ENCODE data around the gene FAM171A1. TPM values are rescaled to one million over a fixed set of nuclear protein-coding genes. Genes with fewer than 3 reads are reported as not detected.

The FAM171A1 gene
- total and polyA plus RNA-seq, 2 donors (not counting 1 experiment from before 2014, with no cell fraction given): 0.09 TPM; not detected in 1

DNA sequence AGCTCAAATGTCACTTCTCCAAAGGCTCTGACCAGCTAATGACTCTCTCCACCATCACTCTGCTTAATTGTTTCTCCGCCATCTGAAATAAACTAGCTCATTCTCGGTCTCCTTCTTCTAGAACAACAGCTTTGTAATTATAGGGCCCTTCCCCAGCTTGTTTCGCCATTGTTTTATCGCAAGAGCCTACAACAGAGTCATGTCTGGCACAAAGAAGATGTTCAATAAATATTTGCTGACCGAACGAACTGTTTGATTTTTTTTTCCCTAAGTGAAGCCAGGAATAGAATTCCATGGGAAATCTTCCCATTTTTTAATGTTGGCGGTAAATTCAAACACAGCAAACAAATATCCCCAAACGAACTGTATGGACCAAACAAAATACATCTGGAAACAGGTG, 138.8 kb downstream of the FAM171A1 start:
- intact Hi-C loops (cut with micrococcal nuclease): no loop called here

DNA sequence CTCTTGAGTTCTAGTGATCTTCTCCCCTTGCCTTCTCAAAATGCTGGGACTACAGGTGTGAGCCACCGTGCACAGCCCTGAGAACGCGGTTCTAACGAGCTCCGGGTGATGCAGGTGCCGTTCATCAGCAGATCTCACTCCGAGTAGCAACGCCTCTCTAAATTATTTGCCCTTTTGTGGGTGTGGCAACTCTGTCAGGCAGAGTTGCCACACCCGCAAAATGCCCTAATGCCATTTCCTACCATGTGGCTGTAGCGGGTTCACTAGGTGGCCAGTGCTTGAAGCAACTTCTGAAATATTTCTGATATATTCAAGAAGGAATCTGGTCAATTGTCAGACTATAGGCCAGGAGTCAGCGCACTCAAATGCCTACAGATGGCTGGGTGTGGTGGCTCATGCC, 139.7 kb downstream of the FAM171A1 start:
- 96% methylated on average over 9 of the region's 11 CpGs for WGBS (ENCODE audit: insufficient coverage)
- no peaks in the 10 kb centered on the region for H3K79me2 ChIP-seq (ENCODE audit: control insufficient read depth, insufficient read depth, low read length)
- no peaks in the 10 kb centered on the region for H3K4me1 ChIP-seq (ENCODE audit: control insufficient read depth in 2 of 2, insufficient read depth in 2 of 2, low read length in 2 of 2)
- intact Hi-C loops (cut with micrococcal nuclease): no loop called here
- H4K20me1 ChIP-seq (ENCODE audit: control insufficient read depth, insufficient read depth, low read length, poor library complexity, severe bottlenecking): no peaks in the 10 kb centered on the region
- H3K27ac ChIP-seq (ENCODE audit: low read length in 2 of 2): no peak overlapping the region
- no peak overlapping the region for H3K4me2 ChIP-seq (replicated peaks; ENCODE audit: low read depth, low read length, poor library complexity, severe bottlenecking)
- Mint-ChIP-seq H3K4me1 (no peaks in the 10 kb centered on the region), H3K27ac (no peak overlapping the region), H3K9me3 (ENCODE audit: insufficient read depth) (no peaks in the 10 kb centered on the region), H3K27me3 (peaks cover 31% of the 10 kb centered on the region), H3K4me3 (no peak overlapping the region)
- H3K9me3 ChIP-seq (ENCODE audit: control extremely low read depth in 1 of 3, control insufficient read depth in 2 of 3, insufficient read depth in 1 of 3, low read length in 2 of 3): peaks cover 0 to 1% (median 0%) of the 10 kb centered on the region in 3 donors
- no peak for TF ChIP-seq EZH2 (IDR thresholded peaks at IDR 0.05; ENCODE audit: borderline replicate concordance, insufficient read depth, low read depth, low read length, poor library complexity, severe bottlenecking)
- H2AFZ ChIP-seq (ENCODE audit: insufficient read depth, low read depth, low read length, poor library complexity, severe bottlenecking): no peak overlapping the region
- peaks cover 0 to 2% (median 0%) of the 10 kb centered on the region in 4 experiments for H3K27me3 ChIP-seq (replicated peaks in 1 of 4; ENCODE audit: control extremely low read depth in 1 of 4, control insufficient read depth in 3 of 4, insufficient read depth in 4 of 4, low read length in 3 of 4)
- H3K4me3 ChIP-seq (ENCODE audit: control extremely low read depth in 1 of 5, extremely low read depth in 1 of 5, insufficient read depth in 1 of 5, low read depth in 2 of 5, low read length in 4 of 5): no peak overlapping the region
- no peak overlapping the region for H3K9ac ChIP-seq (ENCODE audit: low read length)
- no peak for ATAC-seq (ENCODE audit: low read depth)
- CTCF ChIA-PET: no interaction called here
- no peak for DNase-seq
- POLR2A ChIA-PET: no interaction called here
- no peaks in the 10 kb centered on the region for H3K36me3 ChIP-seq (replicated peaks in 1 of 2; ENCODE audit: control extremely low read depth in 1 of 2, control insufficient read depth in 1 of 2, extremely low read depth in 1 of 2, insufficient read depth in 2 of 2, low read length in 1 of 2)

More for the DNA sequence above, 138.8 kb downstream of the FAM171A1 start:
- DNase-seq: no peak
- Histone ChIP-seq H4K20me1 (ENCODE audit: control insufficient read depth, insufficient read depth, low read length, poor library complexity, severe bottlenecking) (no peaks in the 10 kb centered on the region), H2AFZ (ENCODE audit: insufficient read depth, low read depth, low read length, poor library complexity, severe bottlenecking) (no peak overlapping the region), H3K36me3 (replicated peaks in 1 of 2; ENCODE audit: control extremely low read depth in 1 of 2, control insufficient read depth in 1 of 2, extremely low read depth in 1 of 2, insufficient read depth in 2 of 2, low read length in 1 of 2) (no peaks in the 10 kb centered on the region), H3K4me2 (replicated peaks; ENCODE audit: low read depth, low read length, poor library complexity, severe bottlenecking) (no peak overlapping the region), H3K27me3 (replicated peaks in 1 of 4; ENCODE audit: control extremely low read depth in 1 of 4, control insufficient read depth in 3 of 4, insufficient read depth in 4 of 4, low read length in 3 of 4) (peaks cover 0 to 2% (median 0%) of the 10 kb centered on the region in 4 experiments), H3K4me1 (ENCODE audit: control insufficient read depth in 2 of 2, insufficient read depth in 2 of 2, low read length in 2 of 2) (no peaks in the 10 kb centered on the region), H3K9me3 (ENCODE audit: control extremely low read depth in 1 of 3, control insufficient read depth in 2 of 3, insufficient read depth in 1 of 3, low read length in 2 of 3) (peaks cover 0 to 1% (median 0%) of the 10 kb centered on the region in 3 donors), H3K4me3 (ENCODE audit: control extremely low read depth in 1 of 5, extremely low read depth in 1 of 5, insufficient read depth in 1 of 5, low read depth in 2 of 5, low read length in 4 of 5) (no peak overlapping the region), H3K79me2 (ENCODE audit: control insufficient read depth, insufficient read depth, low read length) (no peaks in the 10 kb centered on the region), H3K27ac (ENCODE audit: low read length in 2 of 2) (no peak overlapping the region), H3K9ac (ENCODE audit: low read length) (no peak overlapping the region)
- H3K9me3 Mint-ChIP-seq (ENCODE audit: insufficient read depth): no peaks in the 10 kb centered on the region
- 94% methylated on average over 6 of the region's 8 CpGs for WGBS (ENCODE audit: insufficient coverage)
- POLR2A ChIA-PET: no interaction called here
- TF ChIP-seq EZH2 (IDR thresholded peaks at IDR 0.05; ENCODE audit: borderline replicate concordance, insufficient read depth, low read depth, low read length, poor library complexity, severe bottlenecking): no peak
- TF ChIP-seq, protein P1, sequence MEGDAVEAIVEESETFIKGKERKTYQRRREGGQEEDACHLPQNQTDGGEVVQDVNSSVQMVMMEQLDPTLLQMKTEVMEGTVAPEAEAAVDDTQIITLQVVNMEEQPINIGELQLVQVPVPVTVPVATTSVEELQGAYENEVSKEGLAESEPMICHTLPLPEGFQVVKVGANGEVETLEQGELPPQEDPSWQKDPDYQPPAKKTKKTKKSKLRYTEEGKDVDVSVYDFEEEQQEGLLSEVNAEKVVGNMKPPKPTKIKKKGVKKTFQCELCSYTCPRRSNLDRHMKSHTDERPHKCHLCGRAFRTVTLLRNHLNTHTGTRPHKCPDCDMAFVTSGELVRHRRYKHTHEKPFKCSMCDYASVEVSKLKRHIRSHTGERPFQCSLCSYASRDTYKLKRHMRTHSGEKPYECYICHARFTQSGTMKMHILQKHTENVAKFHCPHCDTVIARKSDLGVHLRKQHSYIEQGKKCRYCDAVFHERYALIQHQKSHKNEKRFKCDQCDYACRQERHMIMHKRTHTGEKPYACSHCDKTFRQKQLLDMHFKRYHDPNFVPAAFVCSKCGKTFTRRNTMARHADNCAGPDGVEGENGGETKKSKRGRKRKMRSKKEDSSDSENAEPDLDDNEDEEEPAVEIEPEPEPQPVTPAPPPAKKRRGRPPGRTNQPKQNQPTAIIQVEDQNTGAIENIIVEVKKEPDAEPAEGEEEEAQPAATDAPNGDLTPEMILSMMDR (IDR thresholded peaks at IDR 0.05): no peak
- H3K27ac Mint-ChIP-seq: no peak overlapping the region
- H3K27me3 Mint-ChIP-seq: peaks cover 28% of the 10 kb centered on the region
- CTCF ChIA-PET: no interaction called here
- ATAC-seq (ENCODE audit: low read depth): no peak
- no peak overlapping the region for H3K4me3 Mint-ChIP-seq
- no peaks in the 10 kb centered on the region for H3K4me1 Mint-ChIP-seq
